Hippocampal formation (tissue), 2 donors: Measurements from ENCODE around the gene SCMH1.

Experiments used
- DNase-seq, 2 donors: peaks; one replicate each; lab custom pipeline; 2025; lab: John Stamatoyannopoulos, UW

The SCMH1 gene

DNA sequence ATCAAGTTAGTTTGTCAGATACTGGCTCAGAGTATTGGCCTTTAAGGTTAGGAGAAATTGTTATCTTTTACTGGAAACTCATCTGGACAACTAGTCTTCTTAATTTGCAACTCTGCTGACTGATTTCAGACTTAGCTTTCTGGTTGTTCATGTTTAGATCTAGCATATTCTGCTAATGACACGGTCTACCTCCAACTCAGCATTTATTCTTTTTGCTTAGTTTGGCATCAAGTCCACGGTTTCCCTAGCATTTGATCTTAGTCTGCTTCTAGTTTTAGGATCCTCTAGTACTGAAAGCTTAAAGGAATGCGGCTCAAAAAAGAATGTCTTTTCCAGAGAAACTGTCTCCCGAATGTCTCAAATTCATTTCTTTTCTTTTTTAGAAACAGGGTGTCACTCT is 145.0 kb downstream of the SCMH1 start:
- no peak for DNase-seq

GRCh38 chr1:41093826-41094225 is 148.3 kb downstream of the SCMH1 start:
- no peak for DNase-seq

- DNase-seq = no peak
Measured at GRCh38 chr1:41086921-41087320, 155.2 kb downstream of the SCMH1 start.

- DNase-seq = no peak
Measured at GRCh38 chr1:41078616-41079015, 163.5 kb downstream of the SCMH1 start.

GRCh38 chr1:41078193-41078592 is 163.9 kb downstream of the SCMH1 start:
- no peak for DNase-seq

- DNase-seq = no peak
Measured at GRCh38 chr1:41073971-41074370, 168.1 kb downstream of the SCMH1 start.

DNA sequence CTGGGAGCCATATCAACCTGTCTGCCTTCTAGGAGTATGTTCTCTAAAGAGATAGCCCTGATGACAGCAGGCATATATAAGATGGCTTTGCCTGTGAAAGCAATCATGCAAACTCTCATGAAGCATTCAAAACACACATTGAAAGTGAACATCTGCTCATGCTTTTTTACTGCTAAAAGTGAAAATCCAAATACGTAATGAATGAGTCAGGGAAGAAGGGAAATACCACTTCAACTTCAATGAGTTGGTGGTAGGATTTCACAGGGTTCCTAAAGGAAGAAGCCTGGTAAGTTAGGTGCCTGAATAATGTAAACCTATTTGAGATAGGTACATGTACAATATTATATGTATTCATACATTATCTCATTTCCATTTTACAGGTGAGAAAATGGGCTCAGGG is 170.1 kb downstream of the SCMH1 start:
- no peak for DNase-seq

DNA sequence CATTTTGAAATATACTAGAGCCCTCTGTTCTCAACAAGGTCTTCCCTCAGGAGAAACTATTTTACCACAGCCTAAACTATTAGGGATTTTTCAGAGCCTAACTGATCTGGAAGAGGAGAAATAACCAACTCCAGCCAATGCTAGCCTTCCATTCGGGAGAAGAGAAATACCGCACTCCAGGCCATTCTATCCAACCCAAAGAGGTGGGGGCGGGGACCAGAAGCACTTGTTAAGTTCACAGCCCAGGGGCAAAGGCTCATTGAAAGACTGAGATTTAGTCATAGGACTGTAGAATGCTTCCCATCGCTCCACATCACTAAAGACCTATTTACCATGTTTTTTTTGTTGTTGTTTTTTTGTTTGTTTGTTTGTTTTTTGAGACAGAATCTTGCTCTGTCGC is 185.2 kb downstream of the SCMH1 start:
- no peak for DNase-seq

- DNase-seq = peak in 1 of 2 donors; percentile 3
Measured at GRCh38 chr1:41053316-41053715, 188.8 kb downstream of the SCMH1 start.

GRCh38 chr1:41051022-41051421 is 191.1 kb downstream of the SCMH1 start:
- no peak for DNase-seq

DNA sequence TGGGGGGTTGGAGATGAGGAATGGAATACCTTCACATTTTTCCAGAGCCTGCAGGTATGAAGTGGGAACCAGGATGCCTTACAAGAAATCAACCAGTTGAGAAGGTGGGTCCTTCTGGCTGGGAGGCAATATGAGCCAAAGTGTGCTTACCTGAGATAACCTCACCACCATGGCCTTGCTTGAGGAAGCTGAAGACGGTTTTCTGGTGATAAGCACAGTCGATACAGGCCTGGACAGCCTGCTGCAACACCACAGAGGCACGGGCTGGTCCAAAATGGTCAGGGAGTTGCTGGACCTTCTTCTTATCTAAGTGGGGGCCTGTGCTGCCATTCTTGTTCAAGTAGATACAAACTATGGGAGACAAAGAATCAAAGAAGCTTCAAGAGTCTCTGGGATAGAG is 193.6 kb downstream of the SCMH1 start:
- DNase-seq = no peak

- no peak for DNase-seq
Measured at GRCh38 chr1:41046347-41046775, 195.7 kb downstream of the SCMH1 start.

DNA sequence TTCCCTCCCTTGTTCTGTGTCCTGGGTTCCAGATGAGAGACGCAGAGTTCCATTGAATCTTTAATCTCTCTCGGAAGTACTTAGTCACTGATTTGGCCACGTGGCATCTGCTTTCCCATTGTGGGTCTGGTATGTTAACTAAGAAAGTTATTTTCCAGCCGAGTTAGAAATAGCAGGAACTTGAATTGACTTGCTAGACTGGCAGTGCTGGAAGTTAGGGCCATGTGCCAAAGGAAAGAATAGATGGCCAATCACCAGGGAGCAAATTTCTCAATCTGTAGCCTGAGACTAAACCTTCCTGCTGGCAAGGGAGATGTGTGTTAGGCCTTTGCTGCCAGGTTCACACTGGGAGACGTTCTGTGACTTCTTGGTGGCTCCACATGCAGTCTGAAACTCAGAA is 196.4 kb downstream of the SCMH1 start:
- peak in 1 of 2 donors; percentile 38 for DNase-seq

GRCh38 chr1:41044187-41044586 is 197.9 kb downstream of the SCMH1 start:
- no peak for DNase-seq

GRCh38 chr1:41041614-41042270 is 200.4 kb downstream of the SCMH1 start:
- DNase-seq = no peak

DNA sequence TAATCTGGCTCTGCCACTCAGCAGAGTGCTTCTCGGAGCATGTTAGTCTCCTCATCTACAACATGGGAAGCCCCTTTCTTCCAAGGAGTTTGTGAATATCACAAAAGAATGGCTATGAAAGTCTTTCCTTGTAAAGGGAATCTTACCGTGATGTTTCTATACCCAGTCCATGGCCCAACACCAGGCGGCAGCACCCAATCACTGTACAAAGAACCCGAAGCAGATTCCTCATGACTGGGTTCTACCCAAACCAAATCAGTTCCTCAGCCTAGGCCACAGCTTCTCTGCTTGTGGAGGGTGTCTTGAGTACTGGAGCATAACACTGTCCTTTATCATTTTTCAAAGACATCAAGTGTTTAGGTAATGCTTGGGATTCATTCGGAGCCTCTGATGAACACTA is 204.0 kb downstream of the SCMH1 start:
- no peak for DNase-seq

DNA sequence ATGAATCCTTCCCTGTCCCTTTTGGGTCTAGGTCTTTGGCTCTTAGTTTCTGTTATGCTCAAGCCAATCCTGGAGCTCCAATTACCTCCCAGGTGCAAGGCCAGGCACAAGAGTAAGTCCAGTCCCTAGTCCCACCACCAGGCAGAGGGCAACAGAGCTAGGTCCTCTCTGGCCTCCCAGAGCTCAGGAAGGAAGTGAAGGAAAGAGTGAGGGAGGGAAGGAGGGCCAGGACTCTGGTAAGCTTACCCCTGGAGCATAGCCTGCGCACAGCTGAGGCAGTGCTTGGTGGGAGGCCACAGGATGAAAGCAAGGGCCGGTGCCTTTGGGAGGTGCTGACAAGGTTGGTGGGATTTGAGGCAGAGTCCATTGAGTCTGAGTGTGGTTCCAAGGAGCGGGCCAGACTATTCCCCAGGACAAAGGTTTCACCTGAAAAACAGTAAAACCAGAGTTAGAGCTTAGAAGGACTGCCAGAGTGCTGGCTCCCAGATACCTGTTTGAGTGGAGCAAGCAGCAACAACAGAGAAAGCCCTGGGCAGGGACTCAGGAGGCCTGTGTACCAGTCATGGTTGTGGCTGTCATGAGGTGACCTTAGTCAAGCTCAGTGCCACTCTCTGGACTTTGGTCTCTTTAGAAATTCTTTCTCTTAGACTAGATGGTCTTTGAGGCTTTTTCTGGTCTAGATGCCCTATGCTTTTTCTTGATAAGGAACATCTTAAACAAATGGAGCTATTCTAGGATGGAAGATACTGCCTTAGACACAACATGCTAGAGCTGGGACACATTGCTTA is 204.8 kb downstream of the SCMH1 start:
- DNase-seq = no peak

- DNase-seq = no peak
Measured at GRCh38 chr1:41033272-41033671, 208.8 kb downstream of the SCMH1 start.

DNA sequence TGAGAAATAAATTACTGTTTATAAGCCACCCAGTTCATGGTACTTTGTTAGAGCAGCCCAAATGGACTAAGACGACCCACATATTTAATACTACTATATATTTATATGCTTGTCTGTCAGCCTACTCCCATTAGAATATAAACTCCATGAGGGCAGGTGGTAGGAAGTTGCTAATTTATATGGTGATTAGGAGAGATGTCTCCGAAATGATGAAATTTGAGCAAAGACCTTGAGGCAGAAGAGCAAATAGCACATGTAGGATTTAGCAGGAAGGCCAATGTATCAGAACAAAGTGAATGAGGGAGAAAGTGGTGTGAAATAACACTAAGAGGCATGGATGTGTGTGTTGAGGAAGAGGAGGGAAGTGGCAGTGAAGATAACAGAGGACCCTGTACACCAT is 210.0 kb downstream of the SCMH1 start:
- DNase-seq = no peak

GRCh38 chr1:41030872-41031616 is 211.1 kb downstream of the SCMH1 start:
- no peak for DNase-seq

GRCh38 chr1:41028034-41028642 is 214.0 kb downstream of the SCMH1 start:
- DNase-seq = no peak
